ENCODE measurements around the gene ZNF471.

ZNF471 gene

GRCh38 chr19:56507446-56508289 lies at the start of gene ZNF471:
ZNF471 (plus strand) TSS chr19:56507855; CDS start chr19:56511572, 3,717 bp downstream.
- no peak for DNase-seq

GRCh38 chr19:56474308-56474707 lies 33.3 kb upstream of the ZNF471 start:
- DNase-seq: no peak

DNA sequence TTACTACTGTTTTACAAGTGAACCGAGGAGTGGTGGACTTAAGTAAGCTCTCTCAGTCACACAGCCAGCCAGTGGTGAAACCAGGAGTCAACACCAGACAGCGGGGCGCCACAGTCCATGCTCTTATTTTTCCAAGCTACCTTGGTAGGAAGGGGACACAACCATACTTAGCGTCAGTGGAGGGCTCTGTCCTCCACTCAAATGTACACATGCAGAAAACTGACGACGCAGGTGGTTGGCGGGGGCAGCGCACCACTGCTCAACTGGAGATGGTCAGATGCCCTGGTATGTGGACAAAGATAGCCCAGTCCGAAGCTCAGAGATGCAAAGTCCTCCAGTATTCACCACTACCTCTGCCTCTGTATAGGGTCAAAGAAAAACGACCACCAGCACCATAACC lies 31.6 kb upstream of the ZNF471 start:
- DNase-seq: no peak

- no peak for DNase-seq
These were observed 30.8 kb upstream of the ZNF471 start, which contains the start of gene ZNF667 for GRCh38 chr19:56476651-56477428. ZNF667 (minus strand) TSS chr19:56477345; CDS start chr19:56462370, 14,975 bp downstream.

GRCh38 chr19:56477429-56478338 lies 30.0 kb upstream of the ZNF471 start:
- no peak for DNase-seq

DNA sequence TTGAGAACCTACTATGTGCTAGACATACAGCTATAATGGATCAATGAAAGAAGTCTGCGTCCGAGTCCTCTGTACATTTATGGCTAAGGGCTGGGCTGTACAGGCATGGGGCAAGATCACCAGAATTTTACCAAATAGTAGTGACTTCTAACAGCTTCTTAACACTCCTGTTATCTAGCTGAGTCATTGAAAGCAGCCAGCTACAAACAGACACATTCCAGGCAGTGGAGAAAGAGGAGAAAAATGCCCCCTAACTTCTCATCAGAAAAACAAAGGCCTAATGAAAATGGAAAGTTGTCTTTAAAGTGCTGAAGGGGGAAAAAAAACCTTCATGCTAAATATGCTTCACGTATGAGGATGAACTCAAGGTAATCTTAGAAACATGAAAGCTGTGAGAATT lies 16.3 kb upstream of the ZNF471 start:
- DNase-seq: no peak

GRCh38 chr19:56504581-56504980 lies 3.1 kb upstream of the ZNF471 start:
- DNase-seq: no peak

- DNase-seq: no peak
These were observed 679 bp downstream of the ZNF471 start for GRCh38 chr19:56508290-56508778.

DNA sequence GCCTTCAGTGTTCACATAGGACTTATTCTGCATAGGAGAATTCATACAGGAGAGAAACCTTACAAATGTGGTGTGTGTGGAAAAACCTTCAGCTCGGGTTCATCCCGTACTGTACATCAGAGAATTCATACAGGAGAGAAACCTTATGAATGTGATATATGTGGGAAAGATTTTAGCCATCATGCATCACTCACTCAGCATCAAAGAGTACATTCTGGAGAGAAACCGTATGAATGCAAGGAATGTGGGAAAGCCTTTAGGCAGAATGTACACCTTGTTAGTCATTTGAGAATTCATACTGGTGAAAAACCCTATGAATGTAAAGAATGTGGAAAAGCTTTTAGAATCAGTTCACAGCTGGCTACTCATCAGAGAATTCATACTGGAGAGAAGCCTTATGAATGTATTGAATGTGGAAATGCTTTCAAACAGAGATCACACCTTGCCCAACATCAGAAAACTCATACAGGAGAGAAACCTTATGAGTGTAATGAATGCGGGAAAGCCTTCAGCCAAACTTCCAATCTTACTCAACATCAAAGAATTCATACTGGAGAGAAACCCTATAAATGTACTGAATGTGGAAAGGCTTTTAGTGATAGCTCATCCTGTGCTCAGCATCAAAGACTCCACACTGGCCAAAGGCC lies 17.7 kb downstream of the ZNF471 start:
- no peak for DNase-seq

DNA sequence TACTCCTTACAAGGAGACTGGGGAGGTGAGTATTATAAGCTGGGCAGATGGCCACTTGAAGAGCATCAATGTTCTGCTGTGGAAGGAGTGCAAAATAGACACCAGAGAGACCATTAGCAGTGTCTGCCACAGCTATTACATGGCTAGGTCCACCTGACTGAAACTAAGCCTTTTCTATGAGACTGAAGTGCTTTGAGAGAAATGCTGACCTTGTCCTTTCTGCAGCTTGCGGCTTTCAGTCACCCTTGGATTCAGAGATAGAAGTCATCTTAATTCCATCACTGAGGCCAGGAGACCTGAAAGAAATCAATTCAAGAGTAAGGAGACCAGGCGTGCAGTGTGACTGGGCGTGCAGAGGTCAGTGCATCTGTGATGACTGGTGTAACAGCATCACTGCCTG lies 29.8 kb downstream of the ZNF471 start:
- no peak for DNase-seq

- DNase-seq: peak; percentile 93
These were observed 30.7 kb downstream of the ZNF471 start for GRCh38 chr19:56538254-56538760.

DNA sequence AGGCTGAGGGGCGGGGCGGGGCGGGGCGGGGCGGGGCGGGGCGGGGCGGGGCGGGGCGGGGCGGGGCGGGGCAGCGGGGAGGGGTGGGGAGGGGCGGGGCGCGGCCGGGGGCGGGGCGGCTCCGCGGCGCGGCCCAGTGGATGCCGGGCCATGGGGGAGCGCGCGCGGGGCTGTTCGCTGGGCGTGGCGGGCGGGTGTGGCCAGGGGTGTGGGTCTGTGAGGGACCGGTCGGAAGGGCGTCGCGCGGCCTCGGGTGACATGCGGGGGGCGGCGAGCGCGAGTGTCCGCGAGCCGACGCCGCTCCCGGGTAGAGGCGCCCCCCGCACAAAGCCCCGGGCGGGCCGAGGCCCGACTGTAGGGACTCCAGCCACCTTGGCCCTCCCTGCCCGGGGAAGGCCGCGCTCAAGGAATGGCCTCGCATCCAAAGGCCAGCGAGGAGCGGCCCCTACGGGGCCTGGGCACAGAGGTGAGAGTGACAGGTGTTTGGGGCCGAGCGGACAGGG lies 31.2 kb downstream of the ZNF471 start, which contains the start of gene ZFP28:
Gene ZFP28 (plus strand): TSS at position 188 of the 503 bp plus-strand sequence. CDS start 71 bp downstream, at position 259.
- peak; percentile 88 for DNase-seq

DNA sequence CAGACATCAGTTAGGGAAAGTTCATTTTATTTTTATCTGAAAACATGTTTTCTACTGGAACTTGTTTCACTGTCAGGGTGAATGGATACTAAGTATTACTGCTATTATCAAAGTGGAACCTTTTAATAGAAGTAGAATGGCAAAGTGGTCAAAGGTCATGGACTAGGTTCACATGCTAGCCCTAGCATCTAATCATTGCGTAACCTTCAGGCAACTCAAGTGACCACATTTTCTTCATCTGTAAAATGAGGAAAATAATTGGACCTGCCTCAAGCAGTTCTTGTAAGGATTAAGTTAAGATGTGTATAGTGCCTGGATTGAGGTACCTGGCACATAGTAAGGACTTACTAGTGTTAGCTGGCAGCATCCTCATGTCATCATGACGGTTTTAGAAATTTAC lies 36.1 kb downstream of the ZNF471 start:
- no peak for DNase-seq

DNA sequence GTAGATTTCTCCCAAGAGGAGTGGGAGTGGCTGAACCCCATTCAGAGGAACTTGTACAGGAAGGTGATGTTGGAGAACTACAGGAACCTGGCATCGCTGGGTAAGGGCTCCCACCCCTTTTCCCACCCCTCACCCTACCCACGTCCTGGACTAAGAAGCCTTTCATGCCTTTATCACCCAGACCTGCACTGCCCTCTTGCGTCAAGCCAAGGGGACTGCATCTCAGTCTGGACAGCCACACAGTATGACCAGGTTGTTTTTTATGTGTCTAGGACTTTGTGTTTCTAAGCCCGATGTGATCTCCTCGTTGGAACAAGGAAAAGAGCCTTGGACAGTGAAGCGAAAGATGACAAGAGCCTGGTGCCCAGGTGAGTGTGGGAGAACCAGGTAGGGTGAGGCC lies 39.9 kb downstream of the ZNF471 start:
- DNase-seq: no peak

DNA sequence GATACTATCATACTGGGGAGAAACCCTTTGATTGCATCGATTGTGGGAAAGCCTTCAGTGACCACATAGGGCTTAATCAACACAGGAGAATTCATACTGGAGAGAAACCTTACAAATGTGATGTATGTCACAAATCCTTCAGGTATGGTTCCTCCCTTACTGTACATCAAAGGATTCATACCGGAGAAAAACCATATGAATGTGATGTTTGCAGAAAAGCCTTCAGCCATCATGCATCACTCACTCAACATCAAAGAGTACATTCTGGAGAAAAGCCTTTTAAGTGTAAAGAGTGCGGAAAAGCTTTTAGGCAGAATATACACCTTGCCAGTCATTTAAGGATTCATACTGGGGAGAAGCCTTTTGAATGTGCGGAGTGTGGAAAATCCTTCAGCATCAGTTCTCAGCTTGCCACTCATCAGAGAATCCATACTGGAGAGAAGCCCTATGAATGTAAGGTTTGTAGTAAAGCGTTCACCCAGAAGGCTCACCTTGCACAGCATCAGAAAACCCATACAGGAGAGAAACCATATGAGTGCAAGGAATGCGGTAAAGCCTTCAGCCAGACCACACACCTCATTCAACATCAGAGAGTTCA lies 46.7 kb downstream of the ZNF471 start:
- no peak for DNase-seq

GRCh38 chr19:56562766-56563165 lies 55.1 kb downstream of the ZNF471 start:
- no peak for DNase-seq

DNA sequence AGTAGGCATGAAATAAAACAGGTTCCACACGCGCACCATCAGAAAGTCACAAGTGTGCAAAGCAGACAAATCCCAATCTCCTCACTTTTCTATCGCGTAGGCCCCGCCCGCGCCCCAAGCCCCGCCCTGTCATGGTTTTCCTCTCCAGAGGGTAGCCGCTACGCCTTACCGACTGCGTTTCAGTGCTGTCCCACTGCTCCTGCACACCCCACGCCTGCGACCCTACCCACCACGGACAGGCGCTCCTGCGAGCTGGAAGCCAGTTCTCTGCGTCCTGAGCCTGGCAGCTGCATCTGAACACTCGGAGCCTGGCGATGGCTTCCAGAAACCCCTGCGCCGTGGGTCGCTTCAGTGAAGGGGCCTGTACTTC lies 59.2 kb downstream of the ZNF471 start:
- no peak for DNase-seq

DNA sequence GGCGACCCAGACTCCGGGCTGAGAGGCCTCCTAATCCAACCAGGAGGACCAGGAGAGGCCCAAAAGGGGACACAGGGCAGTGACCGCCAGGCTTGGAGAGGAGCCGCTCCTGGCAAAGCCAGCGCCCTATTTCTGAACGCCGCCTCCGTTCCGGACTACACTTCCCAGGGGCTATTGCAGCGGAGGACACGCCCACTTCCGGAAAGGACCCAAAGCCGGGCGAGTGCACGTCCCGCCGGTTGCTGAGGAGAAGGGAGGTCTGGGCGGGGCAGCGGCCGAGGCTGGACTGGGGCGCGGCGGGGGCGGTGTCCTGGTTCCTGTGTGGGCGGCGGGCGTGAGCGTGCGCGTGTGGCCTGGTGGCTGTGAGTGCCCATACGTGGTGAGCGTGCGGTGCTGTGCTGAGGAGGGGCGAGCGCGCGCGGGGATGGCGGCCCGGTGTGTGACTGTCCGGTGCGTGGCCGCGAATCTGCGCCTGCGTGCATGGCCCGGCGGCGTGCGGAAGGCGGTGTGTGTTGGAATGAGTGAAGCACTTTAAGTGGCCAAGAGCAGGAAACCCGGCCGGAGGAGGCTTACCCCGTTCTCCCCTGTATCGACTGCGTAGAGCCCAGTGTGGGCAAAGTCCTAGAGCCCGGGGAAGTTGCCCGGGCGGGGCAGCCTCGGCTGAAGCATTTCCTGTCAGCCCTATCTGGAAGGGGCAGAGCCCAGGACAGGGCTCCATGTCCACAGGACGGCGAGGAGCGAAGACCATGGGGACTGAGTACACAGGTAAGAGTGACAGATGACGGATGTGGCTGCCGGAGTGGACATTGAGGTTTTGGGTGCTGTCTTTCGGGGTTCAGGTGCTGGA lies 59.8 kb downstream of the ZNF471 start, which contains the start of gene ZNF470:
Gene ZNF470 (plus strand): TSS at position 195 of the 847 bp plus-strand sequence. CDS start 2,844 bp downstream, outside the sequence.
- peak; percentile 92 for DNase-seq

- no peak for DNase-seq
These were observed 64.9 kb downstream of the ZNF471 start for GRCh38 chr19:56572589-56572988.

DNA sequence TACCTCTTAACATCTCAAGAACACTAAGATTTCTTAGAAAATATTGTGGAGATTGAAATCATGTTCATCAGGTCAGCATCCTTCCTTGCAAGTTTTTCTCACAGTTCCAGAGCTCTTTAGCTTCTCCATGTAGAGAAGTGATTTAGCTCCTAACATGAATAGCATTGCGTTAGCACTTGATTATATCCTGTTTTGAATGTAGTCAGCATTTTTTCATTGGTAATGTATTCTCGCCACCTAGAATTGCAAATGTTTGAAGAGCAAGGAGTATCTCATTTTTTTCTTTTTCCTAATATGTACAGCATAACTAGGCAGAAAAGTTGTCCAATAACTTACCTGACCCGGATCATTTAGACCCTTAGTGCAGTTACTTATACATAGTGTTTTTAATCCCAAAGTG lies 66.3 kb downstream of the ZNF471 start:
- DNase-seq: no peak

Data from NCI-H1436 (cell line).